Measurements from ENCODE around the gene MCTP1.

Gene MCTP1

DNA sequence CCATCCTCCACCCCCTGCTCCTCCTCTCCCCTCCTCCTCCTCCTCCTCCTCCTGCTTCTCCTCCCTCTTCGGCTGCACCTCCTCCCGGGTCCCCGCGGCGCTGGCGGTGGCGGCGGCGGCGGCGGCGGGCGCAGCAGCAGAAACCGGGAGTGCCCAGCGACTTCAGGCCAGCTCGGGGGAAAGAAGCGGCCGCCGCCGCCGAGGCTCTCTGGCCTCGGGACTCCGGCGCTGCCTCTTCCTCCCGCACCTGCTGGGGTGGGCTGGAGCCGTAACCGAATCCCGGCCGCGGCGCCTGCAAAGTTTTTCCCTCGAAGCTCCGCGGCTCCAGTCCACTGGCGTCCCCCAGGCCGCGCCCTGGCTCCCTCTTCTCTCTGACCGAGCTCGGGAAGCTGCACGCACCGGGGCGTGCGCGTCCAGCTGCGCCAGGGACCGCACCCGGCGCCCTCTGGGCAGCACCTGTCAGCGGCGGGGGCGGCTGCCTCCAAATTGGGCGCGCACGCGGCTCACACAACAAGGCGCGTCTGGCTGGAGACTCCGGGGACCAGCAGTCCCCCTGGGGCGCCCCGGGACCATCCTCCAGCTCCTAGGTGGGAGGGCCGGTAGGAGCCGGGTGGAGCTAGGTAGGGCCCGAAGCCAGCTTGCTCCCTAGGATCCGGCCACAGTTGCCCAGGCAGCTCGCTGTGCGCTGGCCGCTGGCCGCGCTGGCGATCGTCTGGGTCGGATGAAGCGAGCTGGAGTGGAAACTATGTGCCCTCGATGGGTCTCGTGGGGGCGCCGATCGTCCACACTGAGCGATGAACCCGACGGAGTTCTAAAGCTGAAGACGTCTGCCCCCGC is at the start of gene MCTP1:
Gene MCTP1, minus strand, starts transcription at position 523 of the 837 bp plus-strand sequence.
- no peak within 1 kb of the TSS for H3K9ac ChIP-seq (ENCODE audit: low read length)
- H3K4me1 ChIP-seq (ENCODE audit: low read length), result no peaks in the 10 kb centered on the region
- H3K36me3 ChIP-seq (replicated peaks; ENCODE audit: low read depth, low read length), result no peaks in the 10 kb centered on the region
- H3K79me2 ChIP-seq (ENCODE audit: low read length), result no peaks in the 10 kb centered on the region
- no peaks in the 10 kb centered on the region for H3K9me3 ChIP-seq (ENCODE audit: insufficient read depth, low read length)
- no peak within 1 kb of the TSS for H3K4me3 ChIP-seq (ENCODE audit: low read length)
- no peak within 1 kb of the TSS for H3K27ac ChIP-seq (ENCODE audit: low read length)
- no peaks in the 10 kb centered on the region for H3K27me3 ChIP-seq (ENCODE audit: low read depth, low read length)
- no peak within 1 kb of the TSS for H2AFZ ChIP-seq (ENCODE audit: low read depth, low read length)
- H3K4me2 ChIP-seq (ENCODE audit: low read length), result no peak within 1 kb of the TSS
- no peaks in the 10 kb centered on the region for H4K20me1 ChIP-seq (ENCODE audit: insufficient read depth, low read length)
- TF ChIP-seq EZH2phosphoT487 (IDR thresholded peaks at IDR 0.05; ENCODE audit: low read depth), result no peak
- TF ChIP-seq, protein P1, sequence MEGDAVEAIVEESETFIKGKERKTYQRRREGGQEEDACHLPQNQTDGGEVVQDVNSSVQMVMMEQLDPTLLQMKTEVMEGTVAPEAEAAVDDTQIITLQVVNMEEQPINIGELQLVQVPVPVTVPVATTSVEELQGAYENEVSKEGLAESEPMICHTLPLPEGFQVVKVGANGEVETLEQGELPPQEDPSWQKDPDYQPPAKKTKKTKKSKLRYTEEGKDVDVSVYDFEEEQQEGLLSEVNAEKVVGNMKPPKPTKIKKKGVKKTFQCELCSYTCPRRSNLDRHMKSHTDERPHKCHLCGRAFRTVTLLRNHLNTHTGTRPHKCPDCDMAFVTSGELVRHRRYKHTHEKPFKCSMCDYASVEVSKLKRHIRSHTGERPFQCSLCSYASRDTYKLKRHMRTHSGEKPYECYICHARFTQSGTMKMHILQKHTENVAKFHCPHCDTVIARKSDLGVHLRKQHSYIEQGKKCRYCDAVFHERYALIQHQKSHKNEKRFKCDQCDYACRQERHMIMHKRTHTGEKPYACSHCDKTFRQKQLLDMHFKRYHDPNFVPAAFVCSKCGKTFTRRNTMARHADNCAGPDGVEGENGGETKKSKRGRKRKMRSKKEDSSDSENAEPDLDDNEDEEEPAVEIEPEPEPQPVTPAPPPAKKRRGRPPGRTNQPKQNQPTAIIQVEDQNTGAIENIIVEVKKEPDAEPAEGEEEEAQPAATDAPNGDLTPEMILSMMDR (IDR thresholded peaks at IDR 0.05; ENCODE audit: low read depth, low read length), result no peak

DNA sequence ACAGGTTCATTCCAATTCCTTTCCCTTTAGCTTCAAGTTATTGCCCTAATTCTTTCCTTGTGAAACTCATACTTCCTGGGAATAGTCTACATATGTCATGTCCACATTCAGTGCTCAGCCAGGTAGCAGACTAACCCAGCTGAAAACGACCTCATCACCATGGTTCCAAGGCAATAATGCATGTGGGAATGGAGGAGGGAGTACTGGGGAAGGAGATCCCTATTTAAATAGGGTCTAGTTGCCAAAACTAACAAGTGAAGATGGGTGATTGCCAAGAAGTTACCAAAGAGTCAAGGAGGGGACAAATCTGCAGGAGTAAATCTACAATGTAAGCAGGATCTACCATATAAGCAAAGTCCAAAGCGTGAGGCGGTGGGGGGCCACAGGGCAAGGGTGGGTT is 47.3 kb upstream of the MCTP1 start:
- H3K27ac ChIP-seq (ENCODE audit: low read length), result no peak overlapping the region

DNA sequence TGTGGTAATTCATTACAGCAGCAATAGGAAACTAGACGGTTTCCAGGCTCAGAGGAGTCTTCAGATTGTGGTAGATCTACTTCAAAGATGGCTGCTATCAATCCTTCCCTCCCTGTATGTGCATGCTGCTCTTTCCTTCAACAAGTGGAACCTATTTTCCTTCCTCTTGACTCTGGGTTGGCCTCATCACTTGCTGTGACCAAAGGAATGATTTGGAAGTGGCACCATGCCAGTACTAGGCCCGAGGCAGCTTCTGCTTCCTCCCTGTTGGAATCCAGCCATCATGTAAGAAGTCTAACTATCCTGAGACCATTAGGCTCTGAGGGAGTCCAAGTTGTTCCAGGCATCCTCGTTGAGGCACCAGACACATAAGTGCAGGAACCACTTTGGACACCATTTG is 46.5 kb upstream of the MCTP1 start:
- Histone ChIP-seq H3K27me3 (ENCODE audit: low read depth, low read length) (no peaks in the 10 kb centered on the region), H4K20me1 (ENCODE audit: insufficient read depth, low read length) (no peaks in the 10 kb centered on the region), H3K79me2 (ENCODE audit: low read length) (no peaks in the 10 kb centered on the region), H3K4me3 (ENCODE audit: low read length) (no peak overlapping the region), H3K4me1 (ENCODE audit: low read length) (peaks cover 3% of the 10 kb centered on the region; the same call in 1 of the 2 replicates), H3K4me2 (ENCODE audit: low read length) (no peak overlapping the region), H3K36me3 (replicated peaks; ENCODE audit: low read depth, low read length) (no peaks in the 10 kb centered on the region), H3K27ac (ENCODE audit: low read length) (no peak overlapping the region), H2AFZ (ENCODE audit: low read depth, low read length) (no peak overlapping the region), H3K9ac (ENCODE audit: low read length) (no peak overlapping the region), H3K9me3 (ENCODE audit: insufficient read depth, low read length) (no peaks in the 10 kb centered on the region)
- TF ChIP-seq, protein P1 (IDR thresholded peaks at IDR 0.05; ENCODE audit: low read depth, low read length), result no peak
- TF ChIP-seq EZH2phosphoT487 (IDR thresholded peaks at IDR 0.05; ENCODE audit: low read depth), result no peak

More for the DNA sequence above, 47.3 kb upstream of the MCTP1 start:
- TF ChIP-seq, protein P1 (IDR thresholded peaks at IDR 0.05; ENCODE audit: low read depth, low read length), result no peak
- no peak for TF ChIP-seq EZH2phosphoT487 (IDR thresholded peaks at IDR 0.05; ENCODE audit: low read depth)
- no peak overlapping the region for H3K4me2 ChIP-seq (ENCODE audit: low read length)
- no peak overlapping the region for H3K9ac ChIP-seq (ENCODE audit: low read length)
- no peaks in the 10 kb centered on the region for H4K20me1 ChIP-seq (ENCODE audit: insufficient read depth, low read length)
- peaks cover 3% of the 10 kb centered on the region; the same call in 1 of the 2 replicates for H3K4me1 ChIP-seq (ENCODE audit: low read length)
- no peak overlapping the region for H3K4me3 ChIP-seq (ENCODE audit: low read length)
- H3K9me3 ChIP-seq (ENCODE audit: insufficient read depth, low read length), result no peaks in the 10 kb centered on the region
- no peaks in the 10 kb centered on the region for H3K36me3 ChIP-seq (replicated peaks; ENCODE audit: low read depth, low read length)
- no peaks in the 10 kb centered on the region for H3K79me2 ChIP-seq (ENCODE audit: low read length)
- H2AFZ ChIP-seq (ENCODE audit: low read depth, low read length), result no peak overlapping the region
- no peaks in the 10 kb centered on the region for H3K27me3 ChIP-seq (ENCODE audit: low read depth, low read length)

DNA sequence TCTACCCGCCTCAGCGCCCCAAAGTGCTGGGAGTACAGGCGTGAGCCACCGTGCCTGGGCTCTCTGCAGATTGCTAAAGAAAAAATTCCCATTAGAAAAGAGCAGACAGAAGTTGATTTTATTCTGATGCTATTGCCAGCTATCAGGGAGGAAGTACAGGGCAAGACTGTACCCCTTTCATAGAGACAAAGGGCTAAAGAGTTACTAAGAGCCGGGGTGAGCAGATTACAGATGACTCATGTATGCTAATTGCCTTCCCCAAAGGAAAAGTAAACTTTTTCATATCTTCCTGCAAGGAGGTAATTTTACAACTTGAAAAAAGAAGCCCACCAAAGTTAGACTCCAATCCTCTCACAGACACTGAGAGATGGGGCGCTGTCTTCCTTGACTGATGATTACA is 42.3 kb upstream of the MCTP1 start:
- Histone ChIP-seq H3K27me3 (ENCODE audit: low read depth, low read length) (no peaks in the 10 kb centered on the region), H3K27ac (ENCODE audit: low read length) (no peak overlapping the region), H4K20me1 (ENCODE audit: insufficient read depth, low read length) (no peaks in the 10 kb centered on the region), H3K4me3 (ENCODE audit: low read length) (no peak overlapping the region), H3K9me3 (ENCODE audit: insufficient read depth, low read length) (no peaks in the 10 kb centered on the region), H3K4me2 (ENCODE audit: low read length) (no peak overlapping the region), H3K36me3 (replicated peaks; ENCODE audit: low read depth, low read length) (no peaks in the 10 kb centered on the region), H3K4me1 (ENCODE audit: low read length) (peaks cover 3% of the 10 kb centered on the region; the same call in 1 of the 2 replicates), H3K9ac (ENCODE audit: low read length) (no peak overlapping the region), H2AFZ (ENCODE audit: low read depth, low read length) (no peak overlapping the region), H3K79me2 (ENCODE audit: low read length) (no peaks in the 10 kb centered on the region)
- TF ChIP-seq, protein P1 (IDR thresholded peaks at IDR 0.05; ENCODE audit: low read depth, low read length), result no peak
- no peak for TF ChIP-seq EZH2phosphoT487 (IDR thresholded peaks at IDR 0.05; ENCODE audit: low read depth)

Measured in OCI-LY3 (cell line).